HepG2 (cell line): ENCODE data around the gene SNRPD2. TPM values are rescaled to one million over a fixed set of nuclear protein-coding genes. Genes with fewer than 3 reads are reported as not detected.

Source experiments
- AKAP8 ChIP-seq: sonication (generic); formaldehyde crosslinking; IDR thresholded peaks from 2 replicates; pipeline ENCODE4 v1.5.1; 2020; ENCODE audit warnings: mild to moderate bottlenecking, missing genetic modification reagents
- CBX2 ChIP-seq, 2 experiments: fragments of 200-600 bp in 1 of 2; sonication (generic); formaldehyde crosslinking in 1 of 2; IDR thresholded peaks; 2 replicates each; pipeline versions ENCODE4 v1.7.0 to v1.8.1; 2018 to 2022; ENCODE audit warnings: low read depth in 2 of 2, low read length in 1 of 2, mild to moderate bottlenecking in 1 of 2, missing genetic modification reagents in 1 of 2
- GABPB1 ChIP-seq: IDR thresholded peaks from 2 replicates; pipeline ENCODE4 v1.6.1; 2016; ENCODE audit warnings: mild to moderate bottlenecking, missing genetic modification reagents, moderate library complexity, missing compliant biosample characterization
- HOXA3 ChIP-seq: sonication (generic); formaldehyde crosslinking; IDR thresholded peaks from 2 replicates; pipeline ENCODE4 v1.5.0; 2020; ENCODE audit warnings: missing genetic modification reagents
- KLF16 ChIP-seq, 2 experiments: sonication (generic) in 1 of 2; formaldehyde crosslinking in 1 of 2; IDR thresholded peaks; 2 replicates each; pipeline versions ENCODE4 v1.6.1 to v1.8.0; 2016 to 2023; ENCODE audit warnings: missing genetic modification reagents in 2 of 2, missing compliant biosample characterization in 1 of 2
- MYC ChIP-seq: sonication (generic); formaldehyde crosslinking; IDR thresholded peaks from 2 replicates; pipeline ENCODE4 v1.9.0; 2021; ENCODE audit warnings: missing genetic modification reagents, borderline replicate concordance
- RELA ChIP-seq: sonication (generic); formaldehyde crosslinking; IDR thresholded peaks from 2 replicates; pipeline ENCODE4 v1.4.0; 2020; ENCODE audit warnings: missing genetic modification reagents
- RFXAP ChIP-seq: sonication (generic); formaldehyde crosslinking; IDR thresholded peaks from 2 replicates; pipeline ENCODE4 v1.4.0; 2020; ENCODE audit warnings: missing genetic modification reagents, borderline replicate concordance
- TOE1 ChIP-seq: sonication (generic); formaldehyde crosslinking; IDR thresholded peaks from 2 replicates; pipeline ENCODE4 v1.4.0; 2020; ENCODE audit warnings: mild to moderate bottlenecking, missing genetic modification reagents
- ZNF260 ChIP-seq: sonication (generic); formaldehyde crosslinking; IDR thresholded peaks from 2 replicates; pipeline ENCODE4 v1.4.0; 2020; ENCODE audit warnings: missing genetic modification reagents, low read depth, mild to moderate bottlenecking, borderline replicate concordance
- ZNF563 ChIP-seq: sonication (generic); formaldehyde crosslinking; IDR thresholded peaks from 2 replicates; pipeline ENCODE4 v1.8.0; 2022; ENCODE audit warnings: mild to moderate bottlenecking, moderate library complexity, missing genetic modification reagents
- ZNF607 ChIP-seq: sonication (generic); formaldehyde crosslinking; IDR thresholded peaks from 2 replicates; pipeline ENCODE4 v1.5.1; 2020; ENCODE audit warnings: missing genetic modification reagents, mild to moderate bottlenecking, borderline replicate concordance
- ZNF615 ChIP-seq: sonication (generic); formaldehyde crosslinking; IDR thresholded peaks from 2 replicates; pipeline ENCODE4 v1.5.0; 2020; ENCODE audit warnings: mild to moderate bottlenecking, missing genetic modification reagents, borderline replicate concordance
- ZNF674 ChIP-seq: sonication (generic); formaldehyde crosslinking; IDR thresholded peaks from 2 replicates; pipeline ENCODE4 v1.5.0; 2020; ENCODE audit warnings: low read depth, mild to moderate bottlenecking, missing genetic modification reagents
- ZNF879 ChIP-seq: sonication (generic); formaldehyde crosslinking; IDR thresholded peaks from 2 replicates; pipeline ENCODE4 v1.8.1; 2023; ENCODE audit warnings: missing genetic modification reagents
- ZSCAN30 ChIP-seq: sonication (generic); formaldehyde crosslinking; IDR thresholded peaks from 2 replicates; pipeline ENCODE4 v1.5.0; 2020; ENCODE audit warnings: mild to moderate bottlenecking, missing genetic modification reagents
- polyA plus RNA-seq, 8 experiments: library from polyadenylated mRNA; depleted of rRNA in 3 of 8; stranded (reverse) in 7 of 8; unstranded in 1 of 8; fragments of >200 nt; fragmentation: Illumina TruSeq in 4 of 8; extraction: Trizol in 4 of 8; gene quantifications; 2 replicates each; pipeline versions ENCODE4 v1.2.1 to v1.2.3, GENCODE V29; 2011 to 2016; ENCODE audit warnings: low read depth in 4 of 8, missing spikeins in 1 of 8, mixed read lengths in 1 of 8; ENCODE audit not compliant: insufficient read depth in 1 of 8
- total RNA-seq, 5 experiments: library from RNA; depleted of rRNA; stranded (reverse); fragments of >200 nt; fragmentation: Illumina TruSeq; extraction: Trizol; gene quantifications; 2 replicates each; pipeline ENCODE4 v1.2.3, GENCODE V29; 2016; ENCODE audit warnings: low read depth in 1 of 5
- TF ChIP-seq, protein P1 (sequence below): sonication (generic); formaldehyde crosslinking; IDR thresholded peaks from 2 replicates; pipeline ENCODE4 v1.5.1; 2020; ENCODE audit warnings: mild to moderate bottlenecking, moderate library complexity, missing genetic modification reagents
- TF ChIP-seq, protein P2 (sequence below): IDR thresholded peaks from 2 replicates; pipeline ENCODE4 v1.6.1; 2012; ENCODE audit warnings: low read depth, low read length, improper control_type of control experiment
- TF ChIP-seq, protein P3 (sequence below): sonication (generic); formaldehyde crosslinking; IDR thresholded peaks from 2 replicates; pipeline ENCODE4 v1.4.0; 2020; ENCODE audit warnings: missing genetic modification reagents
- TF ChIP-seq, protein P4 (sequence below): sonication (generic); formaldehyde crosslinking; IDR thresholded peaks from 2 replicates; pipeline ENCODE4 v1.4.0; 2020; ENCODE audit warnings: missing genetic modification reagents, borderline replicate concordance
- TF ChIP-seq, protein P5 (sequence below): sonication (generic); formaldehyde crosslinking; IDR thresholded peaks from 2 replicates; pipeline ENCODE4 v1.4.0; 2020; ENCODE audit warnings: missing genetic modification reagents

The SNRPD2 gene
- total and polyA plus RNA-seq, 2 of the 13 experiments (the other 11 are each of a cell fraction or from before 2014, with no cell fraction given), result 299 to 485 TPM

DNA sequence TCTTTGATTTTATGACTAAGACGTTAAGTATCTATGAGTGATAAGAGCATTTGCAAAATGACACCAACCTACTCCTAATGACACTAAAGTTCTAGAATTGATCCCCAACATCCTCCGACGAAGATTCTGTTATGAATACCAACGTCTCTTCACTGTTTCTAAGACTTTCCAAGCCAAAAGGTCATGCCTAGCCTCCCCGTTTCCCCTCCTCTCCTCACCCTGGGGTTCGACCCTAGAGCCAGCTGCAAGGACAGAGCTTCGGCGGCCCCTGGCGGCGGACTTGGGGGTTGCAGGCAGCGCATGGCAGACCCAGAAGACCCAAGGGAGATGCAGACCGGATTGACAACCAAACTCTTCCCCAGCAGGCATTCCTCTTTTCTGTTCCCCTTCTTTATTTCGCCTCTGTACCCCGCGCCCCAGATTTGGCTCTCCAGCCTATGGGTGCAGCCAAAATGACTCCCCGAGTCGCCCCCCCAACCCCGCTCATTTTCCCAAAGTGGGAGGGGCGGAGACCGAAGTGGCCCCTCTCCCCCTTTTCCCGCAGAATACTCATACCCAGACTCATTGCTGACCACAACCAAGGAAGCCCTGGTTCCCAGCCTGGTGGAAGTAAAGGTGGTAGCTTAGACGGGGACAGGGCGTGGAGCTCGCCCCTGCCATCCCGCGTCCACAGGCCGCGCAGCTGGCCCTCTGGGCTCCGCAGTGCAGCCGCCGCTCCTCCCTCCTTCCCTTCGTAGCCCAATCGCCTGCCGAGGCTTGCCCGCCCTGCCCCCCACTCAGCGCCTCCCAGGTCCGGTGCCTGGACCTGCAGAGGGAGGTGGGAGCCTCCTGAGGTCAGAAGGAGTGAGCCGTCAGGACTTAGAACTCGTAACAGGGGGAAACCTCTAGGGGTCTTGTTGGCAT, 48.5 kb downstream of the SNRPD2 start (continued):
- TF ChIP-seq ZSCAN30, result no peak
- peak; percentile 46; the same call in 1 of the 2 replicates for TF ChIP-seq GABPB1 (CRISPR knock-in tag)
- TF ChIP-seq, protein P1, sequence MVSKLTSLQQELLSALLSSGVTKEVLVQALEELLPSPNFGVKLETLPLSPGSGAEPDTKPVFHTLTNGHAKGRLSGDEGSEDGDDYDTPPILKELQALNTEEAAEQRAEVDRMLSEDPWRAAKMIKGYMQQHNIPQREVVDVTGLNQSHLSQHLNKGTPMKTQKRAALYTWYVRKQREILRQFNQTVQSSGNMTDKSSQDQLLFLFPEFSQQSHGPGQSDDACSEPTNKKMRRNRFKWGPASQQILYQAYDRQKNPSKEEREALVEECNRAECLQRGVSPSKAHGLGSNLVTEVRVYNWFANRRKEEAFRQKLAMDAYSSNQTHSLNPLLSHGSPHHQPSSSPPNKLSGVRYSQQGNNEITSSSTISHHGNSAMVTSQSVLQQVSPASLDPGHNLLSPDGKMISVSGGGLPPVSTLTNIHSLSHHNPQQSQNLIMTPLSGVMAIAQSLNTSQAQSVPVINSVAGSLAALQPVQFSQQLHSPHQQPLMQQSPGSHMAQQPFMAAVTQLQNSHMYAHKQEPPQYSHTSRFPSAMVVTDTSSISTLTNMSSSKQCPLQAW (CRISPR knock-in tag), result no peak
- TF ChIP-seq, protein P2, sequence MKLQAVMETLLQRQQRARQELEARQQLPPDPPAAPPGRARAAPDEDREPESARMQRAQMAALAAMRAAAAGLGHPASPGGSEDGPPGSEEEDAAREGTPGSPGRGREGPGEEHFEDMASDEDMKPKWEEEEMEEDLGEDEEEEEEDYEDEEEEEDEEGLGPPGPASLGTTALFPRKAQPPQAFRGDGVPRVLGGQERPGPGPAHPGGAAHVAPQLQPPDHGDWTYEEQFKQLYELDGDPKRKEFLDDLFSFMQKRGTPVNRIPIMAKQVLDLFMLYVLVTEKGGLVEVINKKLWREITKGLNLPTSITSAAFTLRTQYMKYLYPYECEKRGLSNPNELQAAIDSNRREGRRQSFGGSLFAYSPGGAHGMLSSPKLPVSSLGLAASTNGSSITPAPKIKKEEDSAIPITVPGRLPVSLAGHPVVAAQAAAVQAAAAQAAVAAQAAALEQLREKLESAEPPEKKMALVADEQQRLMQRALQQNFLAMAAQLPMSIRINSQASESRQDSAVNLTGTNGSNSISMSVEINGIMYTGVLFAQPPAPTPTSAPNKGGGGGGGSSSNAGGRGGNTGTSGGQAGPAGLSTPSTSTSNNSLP, result no peak
- TF ChIP-seq MYC, result peak; percentile 41; the same call in 1 of the 2 replicates
- TF ChIP-seq CBX2 (IDR thresholded peaks at IDR 0.05; ENCODE audit: low read depth, low read length), result no peak
- TF ChIP-seq CBX2 (CRISPR knock-in tag; IDR thresholded peaks at IDR 0.05; ENCODE audit: low read depth), result no peak
- TF ChIP-seq, protein P3, sequence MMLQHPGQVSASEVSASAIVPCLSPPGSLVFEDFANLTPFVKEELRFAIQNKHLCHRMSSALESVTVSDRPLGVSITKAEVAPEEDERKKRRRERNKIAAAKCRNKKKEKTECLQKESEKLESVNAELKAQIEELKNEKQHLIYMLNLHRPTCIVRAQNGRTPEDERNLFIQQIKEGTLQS (CRISPR knock-in tag), result no peak
- TF ChIP-seq ZNF674 (CRISPR knock-in tag), result no peak
- TF ChIP-seq AKAP8, result no peak
- no peak for TF ChIP-seq ZNF615
- TF ChIP-seq, protein P4, sequence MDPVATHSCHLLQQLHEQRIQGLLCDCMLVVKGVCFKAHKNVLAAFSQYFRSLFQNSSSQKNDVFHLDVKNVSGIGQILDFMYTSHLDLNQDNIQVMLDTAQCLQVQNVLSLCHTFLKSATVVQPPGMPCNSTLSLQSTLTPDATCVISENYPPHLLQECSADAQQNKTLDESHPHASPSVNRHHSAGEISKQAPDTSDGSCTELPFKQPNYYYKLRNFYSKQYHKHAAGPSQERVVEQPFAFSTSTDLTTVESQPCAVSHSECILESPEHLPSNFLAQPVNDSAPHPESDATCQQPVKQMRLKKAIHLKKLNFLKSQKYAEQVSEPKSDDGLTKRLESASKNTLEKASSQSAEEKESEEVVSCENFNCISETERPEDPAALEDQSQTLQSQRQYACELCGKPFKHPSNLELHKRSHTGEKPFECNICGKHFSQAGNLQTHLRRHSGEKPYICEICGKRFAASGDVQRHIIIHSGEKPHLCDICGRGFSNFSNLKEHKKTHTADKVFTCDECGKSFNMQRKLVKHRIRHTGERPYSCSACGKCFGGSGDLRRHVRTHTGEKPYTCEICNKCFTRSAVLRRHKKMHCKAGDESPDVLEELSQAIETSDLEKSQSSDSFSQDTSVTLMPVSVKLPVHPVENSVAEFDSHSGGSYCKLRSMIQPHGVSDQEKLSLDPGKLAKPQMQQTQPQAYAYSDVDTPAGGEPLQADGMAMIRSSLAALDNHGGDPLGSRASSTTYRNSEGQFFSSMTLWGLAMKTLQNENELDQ (CRISPR knock-in tag), result no peak
- TF ChIP-seq, protein P5, sequence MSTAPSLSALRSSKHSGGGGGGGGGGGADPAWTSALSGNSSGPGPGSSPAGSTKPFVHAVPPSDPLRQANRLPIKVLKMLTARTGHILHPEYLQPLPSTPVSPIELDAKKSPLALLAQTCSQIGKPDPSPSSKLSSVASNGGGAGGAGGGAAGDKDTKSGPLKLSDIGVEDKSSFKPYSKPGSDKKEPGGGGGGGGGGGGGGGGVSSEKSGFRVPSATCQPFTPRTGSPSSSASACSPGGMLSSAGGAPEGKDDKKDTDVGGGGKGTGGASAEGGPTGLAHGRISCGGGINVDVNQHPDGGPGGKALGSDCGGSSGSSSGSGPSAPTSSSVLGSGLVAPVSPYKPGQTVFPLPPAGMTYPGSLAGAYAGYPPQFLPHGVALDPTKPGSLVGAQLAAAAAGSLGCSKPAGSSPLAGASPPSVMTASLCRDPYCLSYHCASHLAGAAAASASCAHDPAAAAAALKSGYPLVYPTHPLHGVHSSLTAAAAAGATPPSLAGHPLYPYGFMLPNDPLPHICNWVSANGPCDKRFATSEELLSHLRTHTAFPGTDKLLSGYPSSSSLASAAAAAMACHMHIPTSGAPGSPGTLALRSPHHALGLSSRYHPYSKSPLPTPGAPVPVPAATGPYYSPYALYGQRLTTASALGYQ (CRISPR knock-in tag), result no peak
- TF ChIP-seq RFXAP (CRISPR knock-in tag), result no peak
- 0 out of 2 replicates have a peak, but pooled peaks have one; percentile 24 for TF ChIP-seq HOXA3
- no peak for TF ChIP-seq KLF16 (CRISPR knock-in tag; IDR thresholded peaks at IDR 0.05)
- no peak for TF ChIP-seq ZNF879 (CRISPR knock-in tag)
- no peak for TF ChIP-seq ZNF563 (CRISPR knock-in tag)
- no peak for TF ChIP-seq ZNF607 (CRISPR knock-in tag)
- no peak for TF ChIP-seq RELA
- no peak for TF ChIP-seq TOE1 (CRISPR knock-in tag)
- no peak for TF ChIP-seq ZNF260
